Measurements from ENCODE around the gene SSC5D. TPM values are rescaled to one million over a fixed set of nuclear protein-coding genes. Genes with fewer than 3 reads are reported as not detected.

SSC5D gene
- polyA plus RNA-seq, 1 experiment, result 2.1 TPM

DNA sequence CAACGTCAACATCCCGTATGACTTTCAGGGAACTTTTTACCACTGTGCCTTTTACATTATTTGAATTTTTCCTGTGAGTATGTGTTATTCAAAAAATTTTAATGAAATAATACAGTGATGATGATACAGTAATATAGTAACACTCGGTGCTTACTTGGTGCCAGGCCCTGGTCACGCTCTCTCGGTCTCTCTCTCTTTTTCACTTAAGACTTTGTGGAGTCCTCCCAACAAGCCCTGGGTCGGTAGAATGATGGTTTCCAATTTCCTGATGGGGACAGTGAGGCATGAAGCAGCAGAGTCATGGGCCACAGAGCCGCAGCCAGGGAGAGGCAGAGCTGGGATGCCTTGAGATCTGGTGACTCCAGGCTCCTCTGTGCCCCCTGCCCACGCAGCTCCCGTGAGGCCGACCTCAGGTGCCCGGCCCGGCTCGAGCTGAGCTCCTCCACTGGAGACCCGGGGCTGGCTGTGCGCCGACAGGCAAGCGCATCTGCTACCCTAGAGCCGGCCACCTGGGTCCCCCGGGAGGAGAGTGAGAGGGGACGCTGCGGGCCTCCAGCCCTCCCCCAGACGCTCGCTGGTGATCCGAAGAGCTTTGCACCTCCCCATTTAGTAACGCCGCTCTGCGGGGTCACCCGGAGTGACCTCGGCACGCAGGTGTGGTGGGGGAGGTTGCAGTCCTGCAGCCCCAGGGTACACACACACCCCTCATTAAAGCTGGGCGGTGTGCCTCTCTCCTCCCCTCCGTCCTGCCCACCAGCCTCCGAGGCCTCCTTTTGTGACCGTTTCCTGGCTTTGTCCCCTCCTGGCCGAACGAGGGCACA is 61.5 kb downstream of the SSC5D start:
- CTCF ChIA-PET, result interaction anchor here (0.6 to 1.4 kb wide), 2 partner anchors 46 to 57 kb away, joined by 3 to 5 read pairs; no protein-coding TSS in a partner anchor
- no peaks in the 10 kb centered on the region for H3K27me3 ChIP-seq (ENCODE audit: control insufficient read depth, insufficient read depth, low read length)
- TF ChIP-seq, protein P1, sequence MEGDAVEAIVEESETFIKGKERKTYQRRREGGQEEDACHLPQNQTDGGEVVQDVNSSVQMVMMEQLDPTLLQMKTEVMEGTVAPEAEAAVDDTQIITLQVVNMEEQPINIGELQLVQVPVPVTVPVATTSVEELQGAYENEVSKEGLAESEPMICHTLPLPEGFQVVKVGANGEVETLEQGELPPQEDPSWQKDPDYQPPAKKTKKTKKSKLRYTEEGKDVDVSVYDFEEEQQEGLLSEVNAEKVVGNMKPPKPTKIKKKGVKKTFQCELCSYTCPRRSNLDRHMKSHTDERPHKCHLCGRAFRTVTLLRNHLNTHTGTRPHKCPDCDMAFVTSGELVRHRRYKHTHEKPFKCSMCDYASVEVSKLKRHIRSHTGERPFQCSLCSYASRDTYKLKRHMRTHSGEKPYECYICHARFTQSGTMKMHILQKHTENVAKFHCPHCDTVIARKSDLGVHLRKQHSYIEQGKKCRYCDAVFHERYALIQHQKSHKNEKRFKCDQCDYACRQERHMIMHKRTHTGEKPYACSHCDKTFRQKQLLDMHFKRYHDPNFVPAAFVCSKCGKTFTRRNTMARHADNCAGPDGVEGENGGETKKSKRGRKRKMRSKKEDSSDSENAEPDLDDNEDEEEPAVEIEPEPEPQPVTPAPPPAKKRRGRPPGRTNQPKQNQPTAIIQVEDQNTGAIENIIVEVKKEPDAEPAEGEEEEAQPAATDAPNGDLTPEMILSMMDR (IDR thresholded peaks at IDR 0.05; ENCODE audit: low read depth, low read length), result no peak
- peaks cover 1% of the 10 kb centered on the region; the same call in 1 of the 2 replicates for H3K9me3 ChIP-seq (ENCODE audit: control insufficient read depth, insufficient read depth, low read length)
- POLR2A ChIA-PET, result interaction anchor here (0.6 to 1.7 kb wide), 4 partner anchors 9 to 50 kb away, joined by 3 to 7 read pairs (median 4); partner anchors contain the start of gene FIZ1
- peak overlapping the region; percentile 100 for H3K27ac ChIP-seq (ENCODE audit: low read depth, low read length)
- H3K4me3 ChIP-seq (ENCODE audit: low read depth, low read length), result peak overlapping the region; percentile 38
- DNase-seq (ENCODE audit: low read depth, low spot score), result peak; percentile 62

DNA sequence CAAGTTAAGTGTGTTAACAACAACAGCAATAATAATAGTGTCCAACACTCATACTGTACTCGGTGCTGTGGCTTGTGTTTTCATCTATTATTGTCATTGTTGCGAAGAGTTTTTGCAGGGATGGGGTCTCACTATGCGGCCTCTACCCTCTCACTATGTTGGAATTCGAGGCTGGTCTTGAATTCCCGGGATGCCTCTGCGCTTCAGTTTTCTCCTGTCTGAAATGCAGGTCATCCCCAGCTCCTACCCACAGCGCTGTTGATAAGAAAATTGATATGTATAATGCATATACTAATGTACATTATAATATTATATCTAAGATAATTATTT is 62.0 kb downstream of the SSC5D start:
- TF ChIP-seq, protein P1 (IDR thresholded peaks at IDR 0.05; ENCODE audit: low read depth, low read length), result no peak

GRCh38 chr19:55552206-55552605 is 64.0 kb downstream of the SSC5D start:
- no peak overlapping the region for H3K27ac ChIP-seq (ENCODE audit: low read depth, low read length)

More for the DNA sequence above, 62.0 kb downstream of the SSC5D start:
- H3K9me3 ChIP-seq (ENCODE audit: control insufficient read depth, insufficient read depth, low read length), result no peaks in the 10 kb centered on the region
- DNase-seq (ENCODE audit: low read depth, low spot score), result no peak
- ChIA-PET CTCF (interaction anchor here (0.6 to 1.4 kb wide), 2 partner anchors 47 to 56 kb away, joined by 3 to 5 read pairs; no protein-coding TSS in a partner anchor), POLR2A (interaction anchor here (0.6 to 1.7 kb wide), 4 partner anchors 9 to 49 kb away, joined by 3 to 7 read pairs (median 4); partner anchors contain the start of gene FIZ1)
- peak overlapping the region; percentile 100 for H3K27ac ChIP-seq (ENCODE audit: low read depth, low read length)
- no peaks in the 10 kb centered on the region for H3K27me3 ChIP-seq (ENCODE audit: control insufficient read depth, insufficient read depth, low read length)
- H3K4me3 ChIP-seq (ENCODE audit: low read depth, low read length), result no peak overlapping the region

GRCh38 chr19:55552620-55553019 is 64.4 kb downstream of the SSC5D start:
- Histone ChIP-seq H3K4me3 (ENCODE audit: low read depth, low read length) (no peak overlapping the region), H3K27ac (ENCODE audit: low read depth, low read length) (peak overlapping the region; percentile 21), H3K9me3 (ENCODE audit: control insufficient read depth, insufficient read depth, low read length) (no peaks in the 10 kb centered on the region), H3K27me3 (ENCODE audit: control insufficient read depth, insufficient read depth, low read length) (no peaks in the 10 kb centered on the region)
- ChIA-PET POLR2A (interaction anchor here (0.6 to 2.0 kb wide), 3 partner anchors 22 to 47 kb away, joined by 6 to 8 read pairs (median 6); partner anchors contain the start of genes FIZ1 and ZNF524), CTCF (interaction anchor here (0.7 to 2.4 kb wide), 2 partner anchors 49 to 85 kb away, joined by 4 to 9 read pairs; no protein-coding TSS in a partner anchor)
- peak; percentile 51 for DNase-seq (ENCODE audit: low read depth, low spot score)
- TF ChIP-seq, protein P1 (IDR thresholded peaks at IDR 0.05; ENCODE audit: low read depth, low read length), result no peak

More at GRCh38 chr19:55552206-55552605, 64.0 kb downstream of the SSC5D start:
- POLR2A ChIA-PET, result interaction anchor here (0.6 to 2.0 kb wide), 3 partner anchors 23 to 47 kb away, joined by 6 to 8 read pairs (median 6); partner anchors contain the start of genes FIZ1 and ZNF524
- TF ChIP-seq, protein P1 (IDR thresholded peaks at IDR 0.05; ENCODE audit: low read depth, low read length), result no peak
- CTCF ChIA-PET, result interaction anchor here (0.7 to 2.4 kb wide), 2 partner anchors 48 to 84 kb away, joined by 4 to 9 read pairs; no protein-coding TSS in a partner anchor
- H3K27me3 ChIP-seq (ENCODE audit: control insufficient read depth, insufficient read depth, low read length), result no peaks in the 10 kb centered on the region
- DNase-seq (ENCODE audit: low read depth, low spot score), result no peak
- no peak overlapping the region for H3K4me3 ChIP-seq (ENCODE audit: low read depth, low read length)
- H3K9me3 ChIP-seq (ENCODE audit: control insufficient read depth, insufficient read depth, low read length), result no peaks in the 10 kb centered on the region
